HG02970 (cell line): ENCODE data around the gene EDEM1.
A peak's percentile ranks its signal among the peaks of the same experiment; 100 is the strongest.

Experiments
- ATAC-seq: cut with Tn5 transposase; IDR thresholded peaks from one replicate; pipeline ENCODE4 v1.9.1; 2021; ENCODE audit warnings: mild to moderate bottlenecking, moderate library complexity, moderate number of reproducible peaks; ENCODE audit not compliant: unreplicated experiment, low FRiP score

Gene EDEM1

DNA sequence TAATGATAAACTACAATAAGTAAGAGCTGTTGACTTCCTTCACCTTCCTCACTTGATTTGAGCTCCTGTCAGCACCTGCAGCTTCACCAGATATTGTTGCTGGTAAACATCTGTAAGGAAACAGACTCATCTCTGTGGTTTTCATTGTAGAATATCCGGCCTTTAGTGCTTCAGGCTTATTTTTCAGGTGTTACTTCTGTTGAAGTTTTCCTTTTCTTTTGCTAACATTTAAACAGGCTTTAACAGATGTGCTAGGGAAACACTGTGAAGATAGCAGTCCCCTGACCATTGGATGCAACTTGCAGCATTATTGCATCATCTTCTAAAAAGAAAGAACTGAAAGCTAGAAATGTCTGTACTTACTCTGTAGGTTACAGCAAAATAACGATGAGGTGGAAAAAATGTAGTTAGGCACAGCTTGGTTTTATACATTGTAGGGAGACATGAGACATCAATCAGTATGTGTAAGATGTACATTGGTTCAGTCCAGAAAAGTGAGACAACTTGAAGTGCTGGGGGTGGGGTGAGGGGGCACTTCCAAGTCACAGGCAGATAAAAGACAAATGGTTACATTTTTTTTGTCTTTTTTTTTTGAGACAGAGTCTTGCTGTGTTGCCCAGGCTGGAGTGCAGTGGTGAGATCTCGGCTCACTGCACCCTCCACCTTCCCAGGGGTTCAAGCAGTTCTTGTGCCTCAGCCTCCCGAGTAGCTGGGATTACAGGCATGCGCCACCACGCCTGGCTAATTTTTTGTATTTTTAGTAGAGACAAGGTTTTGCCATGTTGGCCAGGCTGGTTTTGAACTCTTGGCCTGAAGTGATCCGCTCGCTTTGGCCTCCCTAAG lies 10.2 kb downstream of the EDEM1 start:
- peak; percentile 70 for ATAC-seq

- no peak for ATAC-seq
These were observed 10.8 kb downstream of the EDEM1 start for GRCh38 chr3:5198313-5198677.

GRCh38 chr3:5198986-5199731 lies 11.7 kb downstream of the EDEM1 start:
- no peak for ATAC-seq

DNA sequence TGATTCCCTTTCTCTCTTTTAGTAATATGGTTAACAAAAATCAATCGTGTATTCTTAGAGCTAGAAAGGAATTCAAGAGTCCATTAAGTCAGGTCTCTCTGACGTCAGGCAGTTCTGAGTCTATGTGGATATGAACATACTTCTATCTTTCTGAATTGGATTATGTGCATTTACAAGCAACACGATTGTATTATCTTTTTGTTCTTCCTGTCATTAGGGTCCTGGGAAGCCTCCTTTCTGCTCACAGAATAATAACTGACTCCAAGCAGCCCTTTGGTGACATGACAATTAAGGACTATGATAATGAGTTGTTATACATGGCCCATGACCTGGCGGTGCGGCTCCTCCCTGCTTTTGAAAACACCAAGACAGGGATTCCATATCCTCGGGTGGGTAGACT lies 14.0 kb downstream of the EDEM1 start:
- no peak for ATAC-seq

GRCh38 chr3:5202222-5202621 lies 14.7 kb downstream of the EDEM1 start:
- no peak for ATAC-seq

GRCh38 chr3:5205165-5205941 lies 17.8 kb downstream of the EDEM1 start:
- ATAC-seq, result peak; percentile 97

DNA sequence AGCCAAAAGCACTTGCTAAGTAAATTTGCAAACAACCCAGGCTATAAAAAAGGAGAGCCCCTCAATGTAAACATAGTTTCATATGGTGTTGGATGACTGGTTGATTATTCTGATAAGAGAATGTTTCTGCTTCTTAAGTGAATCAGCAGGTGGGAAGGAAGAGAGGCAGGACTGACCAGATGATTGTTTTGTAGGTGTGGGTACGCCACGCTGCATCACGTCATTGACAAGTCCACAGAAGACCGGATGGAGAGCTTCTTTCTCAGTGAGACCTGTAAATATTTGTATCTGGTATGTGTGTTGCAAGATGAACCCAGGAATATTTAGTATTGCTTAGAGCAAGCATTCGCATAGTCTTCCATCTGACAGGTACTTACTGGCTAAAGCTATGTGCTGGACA lies 23.4 kb downstream of the EDEM1 start:
- ATAC-seq, result no peak

- ATAC-seq, result no peak
These were observed 25.4 kb downstream of the EDEM1 start for GRCh38 chr3:5212628-5213573.

DNA sequence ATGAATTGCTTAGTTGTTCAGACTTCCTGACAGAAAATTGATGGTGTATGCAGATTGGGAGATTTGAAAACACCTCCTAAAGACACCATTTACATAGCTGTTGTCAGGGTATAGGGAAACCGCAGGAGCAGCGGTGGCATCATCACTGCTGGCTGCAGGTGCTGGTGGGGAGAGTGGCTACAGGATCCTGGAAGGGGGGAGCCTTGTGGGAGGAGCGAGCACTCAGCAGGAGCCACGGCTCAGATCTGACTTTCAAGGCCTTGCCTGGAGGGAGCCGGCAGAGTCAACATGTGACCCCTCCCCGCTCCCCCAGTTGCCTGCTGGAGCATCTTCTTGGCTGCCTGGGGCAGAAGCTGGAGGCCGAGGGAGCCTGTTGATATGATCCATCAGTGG lies 26.1 kb downstream of the EDEM1 start:
- ATAC-seq, result no peak

DNA sequence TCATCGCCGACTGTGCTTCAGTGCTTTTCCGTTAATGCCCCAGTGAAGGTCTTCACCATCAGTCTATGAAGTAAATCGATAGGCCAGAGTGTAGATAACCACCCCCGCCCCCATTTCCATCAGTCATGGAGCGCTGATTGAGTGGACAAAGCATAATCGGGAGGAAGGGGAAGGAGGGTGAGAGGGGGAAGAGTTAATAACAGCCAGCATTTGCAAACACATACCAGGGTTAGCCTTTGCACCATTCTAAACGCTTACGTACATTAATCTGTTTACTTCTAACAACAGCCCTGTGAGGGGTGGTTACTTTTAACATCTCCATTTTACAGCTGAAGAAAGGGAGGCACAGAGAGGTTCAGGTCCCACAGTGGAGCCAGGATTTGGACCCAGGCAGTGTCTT lies 26.8 kb downstream of the EDEM1 start:
- no peak for ATAC-seq

GRCh38 chr3:5217824-5218595 lies 30.5 kb downstream of the EDEM1 start:
- no peak for ATAC-seq

- ATAC-seq, result no peak
These were observed 31.3 kb downstream of the EDEM1 start for GRCh38 chr3:5218815-5219214.

- no peak for ATAC-seq
These were observed 31.7 kb downstream of the EDEM1 start for GRCh38 chr3:5219216-5219615.

GRCh38 chr3:5220193-5220592 lies 32.7 kb downstream of the EDEM1 start:
- ATAC-seq, result no peak

GRCh38 chr3:5220667-5221431 lies 33.3 kb downstream of the EDEM1 start:
- no peak for ATAC-seq

- no peak for ATAC-seq
These were observed 34.2 kb downstream of the EDEM1 start for GRCh38 chr3:5221701-5222100.

GRCh38 chr3:5222283-5223005 lies 34.9 kb downstream of the EDEM1 start:
- no peak for ATAC-seq

DNA sequence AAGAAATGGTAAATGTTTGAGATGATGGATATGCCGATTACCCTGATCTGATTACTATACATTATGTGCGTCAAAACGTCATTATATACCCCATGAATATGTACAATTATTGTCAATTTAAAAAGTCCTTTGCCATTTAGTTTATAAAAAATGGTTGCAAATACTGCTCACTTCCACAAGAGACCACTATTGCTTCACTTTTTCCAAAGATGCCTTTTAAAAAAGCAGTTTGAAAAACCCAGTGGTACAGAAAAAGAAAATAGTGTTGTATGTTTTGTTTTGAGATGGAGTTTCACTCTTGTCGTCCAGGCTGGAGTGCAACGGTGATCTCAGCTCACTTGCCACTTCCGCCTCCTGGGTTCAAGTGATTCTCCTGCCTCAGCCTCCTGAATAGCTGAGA lies 39.3 kb downstream of the EDEM1 start:
- ATAC-seq, result no peak
